Measurements from ENCODE around the gene CDH12.

DNA sequence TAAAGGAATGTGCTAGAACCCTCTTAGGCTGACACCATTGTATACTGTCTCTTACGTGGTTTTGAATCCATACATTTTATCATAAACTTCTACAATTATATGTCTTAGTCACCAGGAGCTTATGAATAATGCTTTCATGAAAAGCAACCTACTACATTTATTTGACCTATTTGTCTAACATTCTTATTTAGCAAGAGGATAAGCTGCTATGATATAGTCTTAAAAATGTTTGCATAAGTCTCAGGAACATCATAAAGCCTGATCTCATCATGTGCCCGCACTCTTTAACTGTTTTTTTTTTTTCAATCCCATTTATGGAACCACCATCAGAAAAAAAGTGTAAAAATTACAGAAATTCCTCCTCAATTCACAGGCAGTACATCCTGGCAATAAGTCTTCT lies 59.7 kb downstream of the CDH12 start:
- TF ChIP-seq, protein P1, sequence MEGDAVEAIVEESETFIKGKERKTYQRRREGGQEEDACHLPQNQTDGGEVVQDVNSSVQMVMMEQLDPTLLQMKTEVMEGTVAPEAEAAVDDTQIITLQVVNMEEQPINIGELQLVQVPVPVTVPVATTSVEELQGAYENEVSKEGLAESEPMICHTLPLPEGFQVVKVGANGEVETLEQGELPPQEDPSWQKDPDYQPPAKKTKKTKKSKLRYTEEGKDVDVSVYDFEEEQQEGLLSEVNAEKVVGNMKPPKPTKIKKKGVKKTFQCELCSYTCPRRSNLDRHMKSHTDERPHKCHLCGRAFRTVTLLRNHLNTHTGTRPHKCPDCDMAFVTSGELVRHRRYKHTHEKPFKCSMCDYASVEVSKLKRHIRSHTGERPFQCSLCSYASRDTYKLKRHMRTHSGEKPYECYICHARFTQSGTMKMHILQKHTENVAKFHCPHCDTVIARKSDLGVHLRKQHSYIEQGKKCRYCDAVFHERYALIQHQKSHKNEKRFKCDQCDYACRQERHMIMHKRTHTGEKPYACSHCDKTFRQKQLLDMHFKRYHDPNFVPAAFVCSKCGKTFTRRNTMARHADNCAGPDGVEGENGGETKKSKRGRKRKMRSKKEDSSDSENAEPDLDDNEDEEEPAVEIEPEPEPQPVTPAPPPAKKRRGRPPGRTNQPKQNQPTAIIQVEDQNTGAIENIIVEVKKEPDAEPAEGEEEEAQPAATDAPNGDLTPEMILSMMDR (IDR thresholded peaks at IDR 0.05; ENCODE audit: extremely low read depth in 1 of 2, insufficient read depth in 1 of 2, low read depth in 1 of 2, low read length in 2 of 2): no peak
- TF ChIP-seq POLR2A (IDR thresholded peaks at IDR 0.05; ENCODE audit: low read depth, low read length): no peak
- TF ChIP-seq EZH2 (IDR thresholded peaks at IDR 0.05; ENCODE audit: borderline replicate concordance, low read depth, low read length, severe bottlenecking): no peak

All from endothelial cell of umbilical vein (primary cell).